Measurements from ENCODE around the gene RAB3IL1.

The RAB3IL1 gene

GRCh38 chr11:61910187-61911127 is 6.9 kb downstream of the RAB3IL1 start:
- TF ChIP-seq CTCF (IDR thresholded peaks at IDR 0.05; ENCODE audit: low read depth, low read length, missing control alignments), result no peak
- no peak overlapping the region for H3K4me3 ChIP-seq (replicated peaks; ENCODE audit: low read depth, low read length)
- DNase-seq (ENCODE audit: extremely low read depth, low read depth), result no peak

- no peak for TF ChIP-seq CTCF (IDR thresholded peaks at IDR 0.05; ENCODE audit: low read depth, low read length, missing control alignments)
- no peak for DNase-seq (ENCODE audit: extremely low read depth, low read depth)
- H3K4me3 ChIP-seq (replicated peaks; ENCODE audit: low read depth, low read length), result no peak overlapping the region
Measured at GRCh38 chr11:61908730-61909316, 8.5 kb downstream of the RAB3IL1 start.

GRCh38 chr11:61907871-61908729 is 9.3 kb downstream of the RAB3IL1 start:
- DNase-seq (ENCODE audit: extremely low read depth, low read depth), result no peak
- TF ChIP-seq CTCF (IDR thresholded peaks at IDR 0.05; ENCODE audit: low read depth, low read length, missing control alignments), result no peak
- H3K4me3 ChIP-seq (replicated peaks; ENCODE audit: low read depth, low read length), result no peak overlapping the region

GRCh38 chr11:61907282-61907681 is 10.1 kb downstream of the RAB3IL1 start:
- no peak overlapping the region for H3K4me3 ChIP-seq (replicated peaks; ENCODE audit: low read depth, low read length)
- TF ChIP-seq CTCF (IDR thresholded peaks at IDR 0.05; ENCODE audit: low read depth, low read length, missing control alignments), result no peak
- no peak for DNase-seq (ENCODE audit: extremely low read depth, low read depth)

- DNase-seq (ENCODE audit: extremely low read depth, low read depth), result no peak
- no peak for TF ChIP-seq CTCF (IDR thresholded peaks at IDR 0.05; ENCODE audit: low read depth, low read length, missing control alignments)
- H3K4me3 ChIP-seq (replicated peaks; ENCODE audit: low read depth, low read length), result no peak overlapping the region
Measured at GRCh38 chr11:61906522-61906909, 10.8 kb downstream of the RAB3IL1 start.

- no peak overlapping the region for H3K4me3 ChIP-seq (replicated peaks; ENCODE audit: low read depth, low read length)
- TF ChIP-seq CTCF (IDR thresholded peaks at IDR 0.05; ENCODE audit: low read depth, low read length, missing control alignments), result no peak
- DNase-seq (ENCODE audit: extremely low read depth, low read depth), result no peak
Measured at GRCh38 chr11:61905801-61906521, 11.4 kb downstream of the RAB3IL1 start.
